Eye (tissue), 1 donor: ENCODE results near the gene FAM24A.
"Not testable (repeated sequence)": the region's sequence is repeated elsewhere in the genome, so short reads cannot be mapped to it uniquely, and the experiment has no call there.

Source experiments
- DNase-seq: peaks from one replicate; pipeline ENCODE4 v3.0.0-alpha.2; 2015

FAM24A gene

DNA sequence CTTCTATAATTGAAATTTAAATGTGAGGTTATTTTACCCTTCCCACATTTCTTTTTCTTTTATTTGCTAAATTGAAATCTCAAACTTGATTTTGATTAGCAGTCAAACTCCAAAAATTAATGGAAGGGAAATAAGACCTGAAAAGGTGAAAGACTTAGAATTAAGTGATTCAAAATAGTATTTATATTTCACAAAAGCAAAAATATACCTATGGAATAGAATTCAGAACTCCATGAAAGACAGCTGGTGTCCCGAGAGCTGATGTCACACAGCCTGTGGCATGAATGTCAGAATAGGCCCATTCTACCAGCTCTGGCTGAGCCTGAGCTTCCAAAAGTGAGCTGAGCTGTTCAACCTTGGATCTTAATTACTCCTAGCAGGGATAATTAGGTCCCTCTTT, at the start of gene FAM24A:
TSS of gene FAM24A (plus strand) at position 301 of the 400 bp plus-strand sequence. CDS start 1,025 bp downstream, outside the sequence.
- no peak for DNase-seq

- no peak for DNase-seq
Measured at GRCh38 chr10:122861711-122862161, 48.7 kb upstream of the FAM24A start.

- no peak for DNase-seq
Measured at GRCh38 chr10:122863216-122864193, 46.9 kb upstream of the FAM24A start.

DNA sequence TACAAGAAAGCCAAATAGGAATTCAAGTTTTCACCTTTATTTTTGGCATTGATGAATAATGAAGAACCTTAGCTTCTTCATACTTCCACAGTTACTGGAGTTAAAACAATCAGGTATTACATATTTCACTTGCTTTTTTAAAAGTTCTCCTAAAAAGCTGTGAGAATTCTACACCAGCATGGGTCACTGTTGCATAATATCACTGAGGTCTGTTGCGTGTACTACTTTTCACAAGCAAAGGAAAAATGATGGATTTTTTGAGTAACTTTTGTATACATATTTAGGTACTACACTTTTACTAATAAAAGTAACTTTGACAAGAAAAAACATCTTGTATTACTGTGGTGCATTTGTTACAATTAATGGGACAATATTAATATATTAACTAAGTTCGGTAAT, 46.2 kb upstream of the FAM24A start:
- no peak for DNase-seq

DNA sequence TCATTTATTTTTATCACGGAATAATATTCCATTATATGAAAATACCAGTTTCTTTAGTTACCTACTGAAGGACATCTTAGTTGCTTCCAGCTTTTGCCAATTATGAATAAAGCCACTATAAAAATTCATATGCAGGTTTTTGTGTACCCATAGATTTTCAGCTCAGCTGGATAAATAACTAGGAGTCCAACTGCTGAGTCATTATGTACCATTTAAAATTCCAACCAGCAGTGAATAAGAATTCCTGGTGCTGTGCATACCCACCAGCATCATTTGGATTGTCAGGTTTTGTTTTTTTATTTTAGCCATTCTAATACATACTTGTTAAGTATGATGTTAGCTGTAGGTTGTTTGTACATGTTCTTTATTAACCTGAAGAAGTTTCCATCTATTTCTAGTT, 45.5 kb upstream of the FAM24A start:
- no peak for DNase-seq

GRCh38 chr10:122866757-122867482, 43.5 kb upstream of the FAM24A start:
- not testable (repeated sequence) for DNase-seq

- not testable (repeated sequence) for DNase-seq
Measured at GRCh38 chr10:122868768-122869167, 41.6 kb upstream of the FAM24A start.

DNA sequence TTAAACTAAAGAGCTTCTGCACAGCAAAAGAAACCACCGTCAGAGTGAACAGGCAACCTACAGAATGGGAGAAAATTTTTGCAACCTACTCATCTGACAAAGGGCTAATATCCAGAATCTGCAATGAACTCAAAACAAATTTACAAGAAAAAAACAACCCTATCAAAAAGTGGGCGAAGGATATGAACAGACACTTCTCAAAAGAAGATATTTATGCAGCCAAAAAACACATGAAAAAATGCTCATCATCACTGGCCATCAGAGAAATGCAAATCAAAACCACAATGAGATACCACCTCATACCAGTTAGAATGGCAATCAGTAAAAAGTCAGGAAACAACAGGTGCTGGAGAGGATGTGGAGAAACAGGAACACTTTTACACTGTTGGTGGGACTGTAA, 38.5 kb upstream of the FAM24A start:
- DNase-seq = not testable (repeated sequence)

DNA sequence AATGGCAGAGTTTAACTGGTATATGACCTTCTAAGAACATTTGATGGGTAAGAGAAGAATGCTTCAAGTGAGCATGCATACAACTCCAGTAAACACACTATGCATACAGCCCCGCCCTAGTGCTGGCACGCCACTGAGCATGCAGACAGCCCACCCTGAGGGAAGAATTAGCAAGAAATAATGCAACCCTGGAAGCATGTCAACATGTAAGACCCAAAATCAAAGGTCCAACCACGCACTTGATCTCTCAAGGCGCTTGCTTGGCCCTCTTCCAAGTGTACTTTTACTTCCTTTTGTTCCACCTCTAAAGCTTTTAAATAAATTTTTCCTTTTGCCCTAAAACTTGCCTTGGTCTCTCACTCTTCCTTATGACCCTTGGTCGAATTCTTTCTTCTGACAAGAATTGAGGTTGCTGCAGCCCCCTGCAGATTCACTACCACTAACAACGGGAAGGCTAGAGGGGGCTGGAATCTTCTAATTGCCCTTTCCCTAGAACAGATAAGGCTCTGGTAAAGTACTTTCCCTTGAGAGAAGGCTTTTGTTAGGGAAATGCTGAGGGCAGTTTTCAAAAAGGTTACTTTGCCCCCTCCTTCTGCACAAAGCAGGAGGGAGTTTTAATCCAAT, 34.5 kb upstream of the FAM24A start:
- DNase-seq = no peak

- peak; percentile 53 for DNase-seq
Measured at GRCh38 chr10:122876467-122876855, 33.9 kb upstream of the FAM24A start.

GRCh38 chr10:122877264-122877663, 33.1 kb upstream of the FAM24A start:
- DNase-seq = no peak

DNA sequence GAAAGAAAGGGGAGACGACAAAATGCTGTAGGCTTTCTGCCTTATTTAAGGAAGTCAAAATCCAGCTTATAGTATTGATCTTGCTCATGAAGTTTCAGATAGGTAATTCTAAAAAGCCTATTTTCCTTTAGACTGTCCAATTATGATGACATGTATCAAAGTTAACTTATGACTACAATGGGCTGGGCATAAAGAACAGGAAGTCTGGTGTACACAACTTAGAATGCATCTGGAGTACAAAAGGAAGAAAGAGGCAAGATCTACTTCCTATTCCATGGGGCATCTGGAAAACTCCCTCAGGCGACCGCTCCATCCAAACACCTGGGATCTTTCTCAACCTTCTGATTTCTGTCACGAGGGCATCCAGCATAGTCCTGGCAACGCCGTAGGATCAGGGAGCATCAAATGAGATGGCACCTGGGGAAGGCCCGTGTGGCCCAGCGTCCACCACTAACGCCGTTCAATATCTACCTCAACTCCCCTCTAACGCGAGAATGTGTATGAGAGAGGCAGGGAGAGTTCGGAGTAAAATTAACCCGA, 31.5 kb upstream of the FAM24A start:
- DNase-seq = no peak

GRCh38 chr10:122879339-122880273, 30.8 kb upstream of the FAM24A start, which contains the start of gene FAM24B:
FAM24B (minus strand) TSS chr10:122879581; CDS start chr10:122850515, 29,066 bp downstream.
- peak; percentile 99 for DNase-seq

GRCh38 chr10:122882766-122883165, 27.6 kb upstream of the FAM24A start:
- DNase-seq = no peak

DNA sequence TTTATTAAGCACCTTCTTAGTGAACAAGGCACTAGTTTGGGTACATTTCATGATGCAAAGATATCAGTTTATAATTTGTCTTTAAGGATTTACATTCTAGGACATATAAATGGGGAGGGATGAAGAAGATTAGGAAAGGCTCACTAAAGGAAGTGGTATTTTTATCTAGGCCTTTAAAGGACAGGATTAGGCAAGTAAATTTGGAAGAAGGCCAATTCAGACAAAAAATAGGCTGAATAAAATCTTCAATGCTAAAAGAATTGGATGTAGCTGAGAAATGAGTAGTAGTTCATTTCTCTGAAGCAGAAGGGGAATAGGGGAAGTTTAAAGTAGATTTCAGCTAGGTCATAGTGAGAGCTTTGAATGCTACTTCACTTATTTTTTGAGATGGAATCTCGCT, 26.2 kb upstream of the FAM24A start:
- no peak for DNase-seq

- DNase-seq = no peak
Measured at GRCh38 chr10:122894261-122894944, 16.0 kb upstream of the FAM24A start.

DNA sequence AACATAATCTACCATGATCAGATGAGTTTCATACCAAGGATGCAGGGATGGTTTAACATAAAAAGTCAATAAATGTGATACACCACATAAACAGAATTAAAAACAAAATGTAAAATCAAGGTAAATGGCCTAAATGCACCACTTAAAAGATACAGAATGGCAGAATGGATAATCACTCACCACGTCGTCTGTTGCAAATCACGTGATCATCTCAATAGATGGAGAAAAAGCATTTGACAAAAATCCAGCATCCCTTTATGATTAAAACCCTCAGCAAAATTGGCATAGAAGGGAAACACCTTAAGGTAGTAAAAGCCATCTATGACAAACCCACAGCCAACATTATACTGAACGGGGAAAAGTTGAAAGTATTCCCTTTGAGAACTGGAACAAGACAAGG, 6.5 kb upstream of the FAM24A start:
- not testable (repeated sequence) for DNase-seq

DNA sequence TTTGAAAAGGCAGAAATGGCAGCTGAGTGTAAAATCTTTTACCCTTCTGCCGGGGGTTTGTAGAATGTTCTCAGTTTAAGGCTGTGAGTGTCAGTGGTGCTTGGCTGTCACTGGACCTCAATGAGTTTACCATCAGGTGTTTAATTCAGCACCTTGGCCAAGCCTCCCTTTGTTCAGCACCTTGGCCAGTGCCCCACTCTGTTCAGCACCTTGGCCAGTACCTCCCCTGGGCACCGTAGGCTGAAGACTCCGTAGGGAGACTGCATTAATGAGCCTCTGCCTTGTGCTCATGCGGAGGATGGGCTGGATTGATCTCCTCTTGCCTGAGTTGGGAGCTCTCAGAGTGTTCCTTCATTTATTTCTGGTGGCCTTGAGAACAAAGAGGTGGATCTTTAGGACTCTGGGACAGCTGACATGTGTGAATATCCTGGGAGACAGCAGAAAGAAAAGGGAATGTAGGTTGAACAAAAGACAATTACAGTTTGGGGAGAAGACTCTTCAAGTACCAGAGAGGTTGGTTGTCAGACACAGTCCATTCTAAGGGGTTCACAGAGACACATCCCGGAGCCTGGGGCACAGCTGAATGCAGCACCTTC, 1.6 kb downstream of the FAM24A start:
- DNase-seq = peak; percentile 86

DNA sequence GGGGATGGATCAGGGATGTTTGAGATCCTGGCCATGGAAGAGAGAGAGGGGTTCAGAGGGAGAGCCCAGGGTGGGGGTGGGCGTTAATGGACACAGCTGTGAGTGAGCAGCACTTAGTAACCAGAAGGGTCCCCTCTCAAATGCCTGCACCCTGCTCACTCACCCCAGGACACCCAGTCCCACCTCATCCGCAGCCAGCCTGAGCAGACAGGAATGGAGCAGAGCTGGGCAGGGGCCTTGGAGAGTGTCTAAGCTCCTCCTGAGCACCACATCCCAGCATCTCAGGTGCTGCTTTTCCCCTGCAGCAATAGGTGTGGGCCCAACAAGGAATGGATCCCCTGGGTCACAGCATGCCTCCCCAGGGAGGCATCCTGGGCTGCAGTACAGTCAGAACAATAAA, 5.3 kb downstream of the FAM24A start:
- no peak for DNase-seq

- DNase-seq = no peak
Measured at GRCh38 chr10:122930140-122930539, 19.7 kb downstream of the FAM24A start.
